HepG2 (cell line): Measurements from ENCODE around the gene ARL10. TPM values are rescaled to one million over a fixed set of nuclear protein-coding genes. Genes with fewer than 3 reads are reported as not detected.

ENCODE experiments used
- DNMT3B ChIP-seq: conservative IDR thresholded peaks from 2 replicates; pipeline ENCODE4 v1.6.1; 2016; ENCODE audit warnings: missing biosample characterization, control low read depth
- DR1 ChIP-seq: sonication (generic); formaldehyde crosslinking; IDR thresholded peaks from 2 replicates; pipeline ENCODE4 v1.8.0; 2021; ENCODE audit warnings: mild to moderate bottlenecking, missing genetic modification reagents, inconsistent platforms
- FOXO1 ChIP-seq: sonication (generic); formaldehyde crosslinking; IDR thresholded peaks from 2 replicates; pipeline ENCODE4 v1.4.0; 2020; ENCODE audit warnings: missing genetic modification reagents
- IKZF4 ChIP-seq: sonication (generic); formaldehyde crosslinking; IDR thresholded peaks from 2 replicates; pipeline ENCODE4 v1.5.1; 2020; ENCODE audit warnings: borderline replicate concordance, mild to moderate bottlenecking, low read depth, missing genetic modification reagents; ENCODE audit errors: not compliant biosample characterization
- SRSF1 ChIP-seq: fragments of 200-400 bp; formaldehyde crosslinking; optimal IDR thresholded peaks from 2 replicates; pipeline ENCODE3; 2017; ENCODE audit warnings: mild to moderate bottlenecking, low read depth, low read length, moderate library complexity
- TGIF2 ChIP-seq: IDR thresholded peaks from 2 replicates; pipeline ENCODE4 v1.6.1; 2016; ENCODE audit warnings: control low read depth, missing compliant biosample characterization
- ZNF543 ChIP-seq: sonication (generic); formaldehyde crosslinking; IDR thresholded peaks from 2 replicates; pipeline ENCODE4 v1.4.0; 2020; ENCODE audit warnings: mild to moderate bottlenecking, missing genetic modification reagents
- polyA plus RNA-seq, 8 experiments: library from polyadenylated mRNA; depleted of rRNA in 3 of 8; stranded (reverse) in 7 of 8; unstranded in 1 of 8; fragments of >200 nt; fragmentation: Illumina TruSeq in 4 of 8; extraction: Trizol in 4 of 8; gene quantifications; 2 replicates each; pipeline versions ENCODE4 v1.2.1 to v1.2.3, GENCODE V29; 2011 to 2016; ENCODE audit warnings: low read depth in 4 of 8, missing spikeins in 1 of 8, mixed read lengths in 1 of 8; ENCODE audit not compliant: insufficient read depth in 1 of 8
- total RNA-seq, 5 experiments: library from RNA; depleted of rRNA; stranded (reverse); fragments of >200 nt; fragmentation: Illumina TruSeq; extraction: Trizol; gene quantifications; 2 replicates each; pipeline ENCODE4 v1.2.3, GENCODE V29; 2016; ENCODE audit warnings: low read depth in 1 of 5
- TF ChIP-seq, protein P1 (sequence below): sonication (generic); formaldehyde crosslinking; IDR thresholded peaks from 2 replicates; pipeline ENCODE4 v1.4.0; 2020; ENCODE audit warnings: mild to moderate bottlenecking, missing genetic modification reagents, borderline replicate concordance
- TF ChIP-seq, protein P2 (sequence below): sonication (generic); formaldehyde crosslinking; IDR thresholded peaks from 2 replicates; pipeline ENCODE4 v1.5.0; 2020; ENCODE audit warnings: mild to moderate bottlenecking, low read depth, missing genetic modification reagents, borderline replicate concordance
- TF ChIP-seq, protein P3 (sequence below): sonication (generic); formaldehyde crosslinking; IDR thresholded peaks from 2 replicates; pipeline ENCODE4 v1.4.0; 2020; ENCODE audit warnings: missing genetic modification reagents, borderline replicate concordance
- TF ChIP-seq, protein P4 (sequence below): sonication (generic); formaldehyde crosslinking; IDR thresholded peaks from 2 replicates; pipeline ENCODE4 v1.8.0; 2022; ENCODE audit warnings: mild to moderate bottlenecking, missing genetic modification reagents, moderate library complexity
- TF ChIP-seq, protein P5 (sequence below): sonication (generic); formaldehyde crosslinking; conservative IDR thresholded peaks from 2 replicates; pipeline ENCODE4 v1.4.0; 2020; ENCODE audit warnings: missing genetic modification reagents
- TF ChIP-seq, protein P6 (sequence below): sonication (generic); formaldehyde crosslinking; IDR thresholded peaks from 2 replicates; pipeline ENCODE4 v1.5.1; 2020; ENCODE audit warnings: missing genetic modification reagents, mild to moderate bottlenecking, borderline replicate concordance

ARL10 gene
- total and polyA plus RNA-seq, 2 of the 13 experiments (the other 11 are each of a cell fraction or from before 2014, with no cell fraction given) = 0.18 to 0.50 TPM

DNA sequence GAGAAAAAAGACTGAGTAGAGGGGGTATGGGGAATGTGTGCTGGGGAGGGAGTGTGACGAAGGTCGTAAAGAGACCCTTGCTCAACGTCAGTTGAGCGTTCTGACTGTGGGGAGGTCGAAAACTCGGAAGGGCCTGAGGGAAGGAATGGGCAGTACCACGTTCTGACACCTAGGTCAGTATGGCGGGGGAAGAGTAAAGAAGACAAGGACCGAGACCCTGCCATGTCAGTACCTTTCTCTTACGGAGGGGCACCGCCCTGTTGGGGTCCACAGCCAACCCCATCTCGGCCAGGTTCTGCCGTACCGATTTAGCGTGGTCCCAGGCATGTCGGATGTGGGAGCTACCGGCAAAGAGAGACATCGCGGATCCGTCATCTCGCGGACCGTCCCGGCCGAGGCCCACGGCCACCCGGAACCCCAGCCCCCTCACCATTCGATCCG lies 22.7 kb downstream of the ARL10 start (continued):
- TF ChIP-seq, protein P1, sequence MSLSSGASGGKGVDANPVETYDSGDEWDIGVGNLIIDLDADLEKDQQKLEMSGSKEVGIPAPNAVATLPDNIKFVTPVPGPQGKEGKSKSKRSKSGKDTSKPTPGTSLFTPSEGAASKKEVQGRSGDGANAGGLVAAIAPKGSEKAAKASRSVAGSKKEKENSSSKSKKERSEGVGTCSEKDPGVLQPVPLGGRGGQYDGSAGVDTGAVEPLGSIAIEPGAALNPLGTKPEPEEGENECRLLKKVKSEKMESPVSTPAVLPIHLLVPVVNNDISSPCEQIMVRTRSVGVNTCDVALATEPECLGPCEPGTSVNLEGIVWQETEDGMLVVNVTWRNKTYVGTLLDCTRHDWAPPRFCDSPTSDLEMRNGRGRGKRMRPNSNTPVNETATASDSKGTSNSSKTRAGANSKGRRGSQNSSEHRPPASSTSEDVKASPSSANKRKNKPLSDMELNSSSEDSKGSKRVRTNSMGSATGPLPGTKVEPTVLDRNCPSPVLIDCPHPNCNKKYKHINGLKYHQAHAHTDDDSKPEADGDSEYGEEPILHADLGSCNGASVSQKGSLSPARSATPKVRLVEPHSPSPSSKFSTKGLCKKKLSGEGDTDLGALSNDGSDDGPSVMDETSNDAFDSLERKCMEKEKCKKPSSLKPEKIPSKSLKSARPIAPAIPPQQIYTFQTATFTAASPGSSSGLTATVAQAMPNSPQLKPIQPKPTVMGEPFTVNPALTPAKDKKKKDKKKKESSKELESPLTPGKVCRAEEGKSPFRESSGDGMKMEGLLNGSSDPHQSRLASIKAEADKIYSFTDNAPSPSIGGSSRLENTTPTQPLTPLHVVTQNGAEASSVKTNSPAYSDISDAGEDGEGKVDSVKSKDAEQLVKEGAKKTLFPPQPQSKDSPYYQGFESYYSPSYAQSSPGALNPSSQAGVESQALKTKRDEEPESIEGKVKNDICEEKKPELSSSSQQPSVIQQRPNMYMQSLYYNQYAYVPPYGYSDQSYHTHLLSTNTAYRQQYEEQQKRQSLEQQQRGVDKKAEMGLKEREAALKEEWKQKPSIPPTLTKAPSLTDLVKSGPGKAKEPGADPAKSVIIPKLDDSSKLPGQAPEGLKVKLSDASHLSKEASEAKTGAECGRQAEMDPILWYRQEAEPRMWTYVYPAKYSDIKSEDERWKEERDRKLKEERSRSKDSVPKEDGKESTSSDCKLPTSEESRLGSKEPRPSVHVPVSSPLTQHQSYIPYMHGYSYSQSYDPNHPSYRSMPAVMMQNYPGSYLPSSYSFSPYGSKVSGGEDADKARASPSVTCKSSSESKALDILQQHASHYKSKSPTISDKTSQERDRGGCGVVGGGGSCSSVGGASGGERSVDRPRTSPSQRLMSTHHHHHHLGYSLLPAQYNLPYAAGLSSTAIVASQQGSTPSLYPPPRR = no peak
- no peak for TF ChIP-seq SRSF1
- TF ChIP-seq, protein P2, sequence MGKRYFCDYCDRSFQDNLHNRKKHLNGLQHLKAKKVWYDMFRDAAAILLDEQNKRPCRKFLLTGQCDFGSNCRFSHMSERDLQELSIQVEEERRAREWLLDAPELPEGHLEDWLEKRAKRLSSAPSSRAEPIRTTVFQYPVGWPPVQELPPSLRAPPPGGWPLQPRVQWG (CRISPR knock-in tag) = no peak
- TF ChIP-seq, protein P3, sequence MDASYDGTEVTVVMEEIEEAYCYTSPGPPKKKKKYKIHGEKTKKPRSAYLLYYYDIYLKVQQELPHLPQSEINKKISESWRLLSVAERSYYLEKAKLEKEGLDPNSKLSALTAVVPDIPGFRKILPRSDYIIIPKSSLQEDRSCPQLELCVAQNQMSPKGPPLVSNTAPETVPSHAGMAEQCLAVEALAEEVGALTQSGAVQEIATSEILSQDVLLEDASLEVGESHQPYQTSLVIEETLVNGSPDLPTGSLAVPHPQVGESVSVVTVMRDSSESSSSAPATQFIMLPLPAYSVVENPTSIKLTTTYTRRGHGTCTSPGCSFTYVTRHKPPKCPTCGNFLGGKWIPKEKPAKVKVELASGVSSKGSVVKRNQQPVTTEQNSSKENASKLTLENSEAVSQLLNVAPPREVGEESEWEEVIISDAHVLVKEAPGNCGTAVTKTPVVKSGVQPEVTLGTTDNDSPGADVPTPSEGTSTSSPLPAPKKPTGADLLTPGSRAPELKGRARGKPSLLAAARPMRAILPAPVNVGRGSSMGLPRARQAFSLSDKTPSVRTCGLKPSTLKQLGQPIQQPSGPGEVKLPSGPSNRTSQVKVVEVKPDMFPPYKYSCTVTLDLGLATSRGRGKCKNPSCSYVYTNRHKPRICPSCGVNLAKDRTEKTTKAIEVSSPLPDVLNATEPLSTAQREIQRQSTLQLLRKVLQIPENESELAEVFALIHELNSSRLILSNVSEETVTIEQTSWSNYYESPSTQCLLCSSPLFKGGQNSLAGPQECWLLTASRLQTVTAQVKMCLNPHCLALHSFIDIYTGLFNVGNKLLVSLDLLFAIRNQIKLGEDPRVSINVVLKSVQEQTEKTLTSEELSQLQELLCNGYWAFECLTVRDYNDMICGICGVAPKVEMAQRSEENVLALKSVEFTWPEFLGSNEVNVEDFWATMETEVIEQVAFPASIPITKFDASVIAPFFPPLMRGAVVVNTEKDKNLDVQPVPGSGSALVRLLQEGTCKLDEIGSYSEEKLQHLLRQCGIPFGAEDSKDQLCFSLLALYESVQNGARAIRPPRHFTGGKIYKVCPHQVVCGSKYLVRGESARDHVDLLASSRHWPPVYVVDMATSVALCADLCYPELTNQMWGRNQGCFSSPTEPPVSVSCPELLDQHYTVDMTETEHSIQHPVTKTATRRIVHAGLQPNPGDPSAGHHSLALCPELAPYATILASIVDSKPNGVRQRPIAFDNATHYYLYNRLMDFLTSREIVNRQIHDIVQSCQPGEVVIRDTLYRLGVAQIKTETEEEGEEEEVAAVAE (CRISPR knock-in tag) = no peak
- peak; percentile 88; the same call in 1 of the 2 replicates for TF ChIP-seq ZNF543 (CRISPR knock-in tag)
- no peak for TF ChIP-seq TGIF2
- no peak for TF ChIP-seq IKZF4 (CRISPR knock-in tag)
- TF ChIP-seq, protein P4, sequence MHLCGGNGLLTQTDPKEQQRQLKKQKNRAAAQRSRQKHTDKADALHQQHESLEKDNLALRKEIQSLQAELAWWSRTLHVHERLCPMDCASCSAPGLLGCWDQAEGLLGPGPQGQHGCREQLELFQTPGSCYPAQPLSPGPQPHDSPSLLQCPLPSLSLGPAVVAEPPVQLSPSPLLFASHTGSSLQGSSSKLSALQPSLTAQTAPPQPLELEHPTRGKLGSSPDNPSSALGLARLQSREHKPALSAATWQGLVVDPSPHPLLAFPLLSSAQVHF (CRISPR knock-in tag) = no peak
- TF ChIP-seq, protein P5, sequence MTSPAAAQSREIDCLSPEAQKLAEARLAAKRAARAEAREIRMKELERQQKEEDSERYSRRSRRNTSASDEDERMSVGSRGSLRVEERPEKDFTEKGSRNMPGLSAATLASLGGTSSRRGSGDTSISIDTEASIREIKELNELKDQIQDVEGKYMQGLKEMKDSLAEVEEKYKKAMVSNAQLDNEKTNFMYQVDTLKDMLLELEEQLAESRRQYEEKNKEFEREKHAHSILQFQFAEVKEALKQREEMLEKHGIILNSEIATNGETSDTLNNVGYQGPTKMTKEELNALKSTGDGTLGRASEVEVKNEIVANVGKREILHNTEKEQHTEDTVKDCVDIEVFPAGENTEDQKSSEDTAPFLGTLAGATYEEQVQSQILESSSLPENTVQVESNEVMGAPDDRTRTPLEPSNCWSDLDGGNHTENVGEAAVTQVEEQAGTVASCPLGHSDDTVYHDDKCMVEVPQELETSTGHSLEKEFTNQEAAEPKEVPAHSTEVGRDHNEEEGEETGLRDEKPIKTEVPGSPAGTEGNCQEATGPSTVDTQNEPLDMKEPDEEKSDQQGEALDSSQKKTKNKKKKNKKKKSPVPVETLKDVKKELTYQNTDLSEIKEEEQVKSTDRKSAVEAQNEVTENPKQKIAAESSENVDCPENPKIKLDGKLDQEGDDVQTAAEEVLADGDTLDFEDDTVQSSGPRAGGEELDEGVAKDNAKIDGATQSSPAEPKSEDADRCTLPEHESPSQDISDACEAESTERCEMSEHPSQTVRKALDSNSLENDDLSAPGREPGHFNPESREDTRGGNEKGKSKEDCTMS (CRISPR knock-in tag) = no peak
- TF ChIP-seq FOXO1 (CRISPR knock-in tag) = no peak; the same call in 1 of the 2 replicates
- TF ChIP-seq, protein P6, sequence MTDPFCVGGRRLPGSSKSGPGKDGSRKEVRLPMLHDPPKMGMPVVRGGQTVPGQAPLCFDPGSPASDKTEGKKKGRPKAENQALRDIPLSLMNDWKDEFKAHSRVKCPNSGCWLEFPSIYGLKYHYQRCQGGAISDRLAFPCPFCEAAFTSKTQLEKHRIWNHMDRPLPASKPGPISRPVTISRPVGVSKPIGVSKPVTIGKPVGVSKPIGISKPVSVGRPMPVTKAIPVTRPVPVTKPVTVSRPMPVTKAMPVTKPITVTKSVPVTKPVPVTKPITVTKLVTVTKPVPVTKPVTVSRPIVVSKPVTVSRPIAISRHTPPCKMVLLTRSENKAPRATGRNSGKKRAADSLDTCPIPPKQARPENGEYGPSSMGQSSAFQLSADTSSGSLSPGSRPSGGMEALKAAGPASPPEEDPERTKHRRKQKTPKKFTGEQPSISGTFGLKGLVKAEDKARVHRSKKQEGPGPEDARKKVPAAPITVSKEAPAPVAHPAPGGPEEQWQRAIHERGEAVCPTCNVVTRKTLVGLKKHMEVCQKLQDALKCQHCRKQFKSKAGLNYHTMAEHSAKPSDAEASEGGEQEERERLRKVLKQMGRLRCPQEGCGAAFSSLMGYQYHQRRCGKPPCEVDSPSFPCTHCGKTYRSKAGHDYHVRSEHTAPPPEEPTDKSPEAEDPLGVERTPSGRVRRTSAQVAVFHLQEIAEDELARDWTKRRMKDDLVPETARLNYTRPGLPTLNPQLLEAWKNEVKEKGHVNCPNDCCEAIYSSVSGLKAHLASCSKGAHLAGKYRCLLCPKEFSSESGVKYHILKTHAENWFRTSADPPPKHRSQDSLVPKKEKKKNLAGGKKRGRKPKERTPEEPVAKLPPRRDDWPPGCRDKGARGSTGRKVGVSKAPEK (CRISPR knock-in tag) = no peak
- TF ChIP-seq DR1 (CRISPR knock-in tag) = no peak
- no peak for TF ChIP-seq DNMT3B (CRISPR knock-in tag)
